ENCODE data around the gene RSBN1L. TPM values are rescaled to one million over a fixed set of nuclear protein-coding genes. Genes with fewer than 3 reads are reported as not detected.
"Not testable (repeated sequence)": the region's sequence is repeated elsewhere in the genome, so short reads cannot be mapped to it uniquely, and the experiment has no call there.

RSBN1L gene
- total RNA-seq, 1 donor from 2014 or later: 10.4 TPM

DNA sequence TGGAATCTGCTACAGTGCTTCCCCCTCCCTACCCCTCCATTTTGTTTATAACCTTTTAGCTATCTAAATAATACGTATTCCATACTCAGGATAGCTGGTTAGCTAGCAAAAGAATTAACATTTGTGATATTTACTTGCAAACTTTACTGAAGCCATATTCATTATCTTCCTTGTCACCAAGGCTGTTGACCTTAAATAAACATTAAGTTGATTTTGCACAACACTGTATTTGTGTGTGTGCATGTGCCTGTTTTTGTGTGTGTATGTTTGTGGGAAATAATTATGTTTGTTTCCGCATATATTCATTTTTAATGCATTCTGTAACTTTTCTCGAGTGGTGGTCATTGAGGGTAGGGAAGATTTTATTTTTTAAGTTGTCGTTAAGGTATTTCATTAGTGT, 86.1 kb downstream of the RSBN1L start:
- no peaks in the 10 kb centered on the region for H3K4me1 Mint-ChIP-seq (ENCODE audit: low read depth)
- no peaks in the 10 kb centered on the region for H3K27me3 Mint-ChIP-seq (ENCODE audit: low read depth)
- TF ChIP-seq, protein P1, sequence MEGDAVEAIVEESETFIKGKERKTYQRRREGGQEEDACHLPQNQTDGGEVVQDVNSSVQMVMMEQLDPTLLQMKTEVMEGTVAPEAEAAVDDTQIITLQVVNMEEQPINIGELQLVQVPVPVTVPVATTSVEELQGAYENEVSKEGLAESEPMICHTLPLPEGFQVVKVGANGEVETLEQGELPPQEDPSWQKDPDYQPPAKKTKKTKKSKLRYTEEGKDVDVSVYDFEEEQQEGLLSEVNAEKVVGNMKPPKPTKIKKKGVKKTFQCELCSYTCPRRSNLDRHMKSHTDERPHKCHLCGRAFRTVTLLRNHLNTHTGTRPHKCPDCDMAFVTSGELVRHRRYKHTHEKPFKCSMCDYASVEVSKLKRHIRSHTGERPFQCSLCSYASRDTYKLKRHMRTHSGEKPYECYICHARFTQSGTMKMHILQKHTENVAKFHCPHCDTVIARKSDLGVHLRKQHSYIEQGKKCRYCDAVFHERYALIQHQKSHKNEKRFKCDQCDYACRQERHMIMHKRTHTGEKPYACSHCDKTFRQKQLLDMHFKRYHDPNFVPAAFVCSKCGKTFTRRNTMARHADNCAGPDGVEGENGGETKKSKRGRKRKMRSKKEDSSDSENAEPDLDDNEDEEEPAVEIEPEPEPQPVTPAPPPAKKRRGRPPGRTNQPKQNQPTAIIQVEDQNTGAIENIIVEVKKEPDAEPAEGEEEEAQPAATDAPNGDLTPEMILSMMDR (IDR thresholded peaks at IDR 0.05): no peak
- H3K27ac Mint-ChIP-seq (ENCODE audit: unreplicated experiment): no peak overlapping the region
- DNase-seq (ENCODE audit: low spot score): no peak
- H3K4me3 Mint-ChIP-seq (ENCODE audit: unreplicated experiment): no peak overlapping the region
- peaks cover 15% of the 10 kb centered on the region for H3K36me3 Mint-ChIP-seq (ENCODE audit: low read depth)
- no peaks in the 10 kb centered on the region for H3K9me3 Mint-ChIP-seq (ENCODE audit: low read depth)

DNA sequence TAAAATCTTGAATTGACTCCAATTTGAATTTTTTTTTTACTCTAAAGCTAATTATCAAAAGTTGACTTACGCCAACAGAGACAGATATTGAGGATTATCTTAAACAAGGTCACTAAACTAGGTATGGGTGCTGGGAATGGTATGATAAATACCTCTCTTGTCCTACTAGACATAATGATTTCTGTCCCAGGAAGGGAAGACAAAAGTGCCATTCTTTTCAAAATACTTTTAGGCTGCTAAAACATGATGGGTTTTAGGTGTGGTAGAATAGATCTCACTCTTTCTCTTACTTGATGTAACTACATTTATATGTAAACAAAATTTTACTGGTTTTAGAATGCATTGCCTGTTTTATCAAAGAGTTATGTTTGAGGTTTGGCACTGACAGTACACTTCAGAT, 86.9 kb downstream of the RSBN1L start:
- TF ChIP-seq, protein P1 (IDR thresholded peaks at IDR 0.05): no peak
- no peaks in the 10 kb centered on the region for H3K4me1 Mint-ChIP-seq (ENCODE audit: low read depth)
- peaks cover 13% of the 10 kb centered on the region for H3K36me3 Mint-ChIP-seq (ENCODE audit: low read depth)
- no peaks in the 10 kb centered on the region for H3K27me3 Mint-ChIP-seq (ENCODE audit: low read depth)
- DNase-seq (ENCODE audit: low spot score): no peak
- no peak overlapping the region for H3K4me3 Mint-ChIP-seq (ENCODE audit: unreplicated experiment)
- no peaks in the 10 kb centered on the region for H3K9me3 Mint-ChIP-seq (ENCODE audit: low read depth)
- no peak overlapping the region for H3K27ac Mint-ChIP-seq (ENCODE audit: unreplicated experiment)

DNA sequence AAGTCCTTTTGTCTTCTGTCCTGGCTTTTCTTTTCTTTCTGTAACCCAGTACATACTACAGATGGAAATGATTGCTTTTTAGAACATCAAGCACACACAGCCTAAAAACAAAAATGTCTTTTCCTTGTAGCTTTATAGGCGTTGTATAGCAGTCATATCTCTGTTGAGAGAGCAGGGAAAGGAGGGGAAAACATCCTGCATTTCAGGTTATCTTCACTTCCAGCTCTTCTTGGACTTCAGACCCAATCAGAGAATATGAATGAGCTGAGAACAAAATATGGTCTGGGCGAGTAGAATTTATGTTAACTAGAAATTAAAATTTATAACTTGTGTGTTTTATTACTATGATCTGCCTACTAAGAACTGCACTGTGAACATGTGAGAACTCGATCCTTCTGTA, 87.3 kb downstream of the RSBN1L start:
- TF ChIP-seq, protein P1 (IDR thresholded peaks at IDR 0.05): no peak
- Mint-ChIP-seq H3K27ac (ENCODE audit: unreplicated experiment) (no peak overlapping the region), H3K27me3 (ENCODE audit: low read depth) (no peaks in the 10 kb centered on the region), H3K4me3 (ENCODE audit: unreplicated experiment) (no peak overlapping the region), H3K4me1 (ENCODE audit: low read depth) (no peaks in the 10 kb centered on the region), H3K9me3 (ENCODE audit: low read depth) (peaks cover under 1% of the 10 kb centered on the region), H3K36me3 (ENCODE audit: low read depth) (peaks cover 11% of the 10 kb centered on the region)
- no peak for DNase-seq (ENCODE audit: low spot score)

DNA sequence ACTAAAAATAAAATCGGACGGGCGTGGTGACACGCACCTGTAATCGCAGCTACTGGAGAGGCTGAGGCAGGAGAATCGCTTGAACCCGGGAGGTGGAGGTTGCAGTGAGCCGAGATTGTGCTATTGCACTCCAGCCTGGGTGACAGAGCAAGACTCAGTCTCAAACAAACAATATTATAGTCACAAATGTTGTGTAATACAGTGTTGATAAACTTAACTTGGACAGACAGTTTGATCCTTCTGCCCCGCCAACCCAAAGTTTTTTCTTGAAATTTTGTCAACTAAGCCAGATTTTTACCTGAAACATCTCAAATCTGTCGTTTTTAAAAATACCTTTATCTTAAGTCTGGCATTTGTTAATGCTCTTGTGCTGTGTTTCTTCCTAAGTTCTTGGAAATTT, 88.2 kb downstream of the RSBN1L start:
- H3K27me3 Mint-ChIP-seq (ENCODE audit: low read depth); H3K4me3 Mint-ChIP-seq (ENCODE audit: unreplicated experiment); H3K9me3 Mint-ChIP-seq (ENCODE audit: low read depth); DNase-seq (ENCODE audit: low spot score); H3K36me3 Mint-ChIP-seq (ENCODE audit: low read depth); H3K27ac Mint-ChIP-seq (ENCODE audit: unreplicated experiment); H3K4me1 Mint-ChIP-seq (ENCODE audit: low read depth): not testable (repeated sequence)

DNA sequence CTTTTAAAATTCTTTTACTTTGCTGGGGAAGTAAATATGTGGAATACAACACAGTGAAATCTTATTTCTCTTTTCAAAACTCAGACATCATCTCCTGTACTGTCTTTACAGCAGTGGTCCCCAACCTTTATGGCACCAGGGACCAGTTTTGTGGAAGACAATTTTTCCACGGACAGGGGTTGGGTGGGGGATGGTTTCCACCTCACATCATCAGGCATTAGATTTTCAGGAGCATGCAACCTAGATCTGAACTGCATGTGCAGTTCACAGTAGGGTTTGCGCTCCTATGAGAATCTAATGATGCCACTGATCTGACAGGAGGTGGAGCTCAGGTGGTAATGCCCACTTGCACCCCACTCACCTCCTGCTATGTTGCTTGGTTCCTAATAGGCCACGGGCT, 89.8 kb downstream of the RSBN1L start:
- Mint-ChIP-seq H3K36me3 (ENCODE audit: low read depth) (peaks cover 5% of the 10 kb centered on the region), H3K4me1 (ENCODE audit: low read depth) (no peaks in the 10 kb centered on the region), H3K27ac (ENCODE audit: unreplicated experiment) (no peak overlapping the region), H3K27me3 (ENCODE audit: low read depth) (no peaks in the 10 kb centered on the region), H3K9me3 (ENCODE audit: low read depth) (peaks cover 4% of the 10 kb centered on the region), H3K4me3 (ENCODE audit: unreplicated experiment) (no peak overlapping the region)
- no peak for DNase-seq (ENCODE audit: low spot score)
- TF ChIP-seq, protein P1 (IDR thresholded peaks at IDR 0.05): no peak

DNA sequence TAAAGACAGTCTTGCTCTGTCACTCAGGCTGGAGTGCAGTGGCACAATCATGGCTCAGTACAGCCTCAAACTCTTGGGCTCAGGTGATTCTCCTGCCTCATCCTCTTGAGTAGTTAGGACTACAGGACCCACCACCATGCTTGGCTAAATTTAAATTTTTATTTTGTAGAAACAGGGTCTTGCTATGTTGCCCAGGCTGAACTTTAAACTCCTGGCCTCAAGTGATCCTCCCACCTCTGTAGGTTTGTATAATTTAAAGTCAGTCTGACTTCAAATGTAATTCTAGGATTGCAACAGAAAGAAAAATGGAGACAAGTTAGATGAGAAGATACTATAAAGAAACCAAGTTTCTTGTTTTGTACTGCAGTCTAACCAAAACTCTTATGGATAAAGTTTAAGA, 90.5 kb downstream of the RSBN1L start:
- Mint-ChIP-seq H3K27me3 (ENCODE audit: low read depth) (no peaks in the 10 kb centered on the region), H3K4me1 (ENCODE audit: low read depth) (no peaks in the 10 kb centered on the region), H3K27ac (ENCODE audit: unreplicated experiment) (no peak overlapping the region), H3K36me3 (ENCODE audit: low read depth) (peaks cover 3% of the 10 kb centered on the region), H3K9me3 (ENCODE audit: low read depth) (peaks cover 4% of the 10 kb centered on the region), H3K4me3 (ENCODE audit: unreplicated experiment) (no peak overlapping the region)
- DNase-seq (ENCODE audit: low spot score): no peak
- TF ChIP-seq, protein P1 (IDR thresholded peaks at IDR 0.05): no peak
